ENCODE results near the gene GNAI1. TPM values are rescaled to one million over a fixed set of nuclear protein-coding genes. Genes with fewer than 3 reads are reported as not detected.

The GNAI1 gene
- total RNA-seq, 1 donor from 2014 or later: 17.7 TPM

DNA sequence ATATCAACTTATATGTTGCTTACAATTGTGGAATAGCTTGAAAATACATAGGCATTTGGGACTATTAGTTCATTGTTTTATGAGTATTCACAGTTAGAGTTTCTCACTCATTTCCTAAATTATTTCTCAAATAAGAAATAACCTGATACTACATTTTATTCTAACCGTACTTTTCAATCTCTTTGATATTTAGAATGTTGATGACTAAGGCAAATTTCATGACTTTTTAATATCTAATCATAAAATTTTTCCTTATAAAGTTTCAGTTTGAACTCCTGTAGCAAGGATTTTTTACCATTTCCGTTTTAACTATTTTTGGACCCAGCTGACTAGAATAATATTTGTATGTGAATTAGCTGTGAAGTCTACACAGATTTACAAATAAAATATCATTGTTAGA is 41.3 kb upstream of the GNAI1 start:
- H3K36me3 ChIP-seq (ENCODE audit: control insufficient read depth, insufficient read depth, low read length): no peaks in the 10 kb centered on the region

DNA sequence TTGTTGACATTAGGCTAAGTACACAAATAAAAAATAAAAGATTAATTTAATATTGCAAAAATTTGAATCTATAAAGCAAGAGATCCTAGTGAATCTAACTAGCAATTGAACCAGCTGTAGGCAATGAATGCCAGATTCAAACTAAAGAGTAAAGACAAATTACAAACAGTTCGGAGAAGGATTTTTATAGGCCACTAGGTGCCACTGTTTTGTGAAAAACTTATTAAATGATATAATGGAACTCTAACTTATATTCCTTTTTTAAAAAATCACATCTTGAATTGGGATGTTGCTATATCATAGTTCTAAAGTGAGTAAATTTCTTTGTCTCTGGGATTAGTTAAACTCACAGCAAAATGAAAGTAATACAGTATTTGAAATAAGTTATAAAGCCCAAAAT is 39.1 kb upstream of the GNAI1 start:
- H3K4me3 ChIP-seq (ENCODE audit: low read depth, low read length): no peak overlapping the region
- no peaks in the 10 kb centered on the region for H3K36me3 ChIP-seq (ENCODE audit: control insufficient read depth, insufficient read depth, low read length)
- TF ChIP-seq, protein P1, sequence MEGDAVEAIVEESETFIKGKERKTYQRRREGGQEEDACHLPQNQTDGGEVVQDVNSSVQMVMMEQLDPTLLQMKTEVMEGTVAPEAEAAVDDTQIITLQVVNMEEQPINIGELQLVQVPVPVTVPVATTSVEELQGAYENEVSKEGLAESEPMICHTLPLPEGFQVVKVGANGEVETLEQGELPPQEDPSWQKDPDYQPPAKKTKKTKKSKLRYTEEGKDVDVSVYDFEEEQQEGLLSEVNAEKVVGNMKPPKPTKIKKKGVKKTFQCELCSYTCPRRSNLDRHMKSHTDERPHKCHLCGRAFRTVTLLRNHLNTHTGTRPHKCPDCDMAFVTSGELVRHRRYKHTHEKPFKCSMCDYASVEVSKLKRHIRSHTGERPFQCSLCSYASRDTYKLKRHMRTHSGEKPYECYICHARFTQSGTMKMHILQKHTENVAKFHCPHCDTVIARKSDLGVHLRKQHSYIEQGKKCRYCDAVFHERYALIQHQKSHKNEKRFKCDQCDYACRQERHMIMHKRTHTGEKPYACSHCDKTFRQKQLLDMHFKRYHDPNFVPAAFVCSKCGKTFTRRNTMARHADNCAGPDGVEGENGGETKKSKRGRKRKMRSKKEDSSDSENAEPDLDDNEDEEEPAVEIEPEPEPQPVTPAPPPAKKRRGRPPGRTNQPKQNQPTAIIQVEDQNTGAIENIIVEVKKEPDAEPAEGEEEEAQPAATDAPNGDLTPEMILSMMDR (IDR thresholded peaks at IDR 0.05; ENCODE audit: insufficient read depth, low read length, poor library complexity, severe bottlenecking): peak; percentile 31
- H3K27me3 ChIP-seq (ENCODE audit: control insufficient read depth, insufficient read depth, low read length): no peaks in the 10 kb centered on the region
- no peak for DNase-seq (ENCODE audit: low read depth)

More for the DNA sequence above, 41.3 kb upstream of the GNAI1 start:
- TF ChIP-seq, protein P1 (IDR thresholded peaks at IDR 0.05; ENCODE audit: insufficient read depth, low read length, poor library complexity, severe bottlenecking): no peak
- no peak for DNase-seq (ENCODE audit: low read depth)
- Histone ChIP-seq H3K27me3 (ENCODE audit: control insufficient read depth, insufficient read depth, low read length) (no peaks in the 10 kb centered on the region), H3K4me3 (ENCODE audit: low read depth, low read length) (no peak overlapping the region)

DNA sequence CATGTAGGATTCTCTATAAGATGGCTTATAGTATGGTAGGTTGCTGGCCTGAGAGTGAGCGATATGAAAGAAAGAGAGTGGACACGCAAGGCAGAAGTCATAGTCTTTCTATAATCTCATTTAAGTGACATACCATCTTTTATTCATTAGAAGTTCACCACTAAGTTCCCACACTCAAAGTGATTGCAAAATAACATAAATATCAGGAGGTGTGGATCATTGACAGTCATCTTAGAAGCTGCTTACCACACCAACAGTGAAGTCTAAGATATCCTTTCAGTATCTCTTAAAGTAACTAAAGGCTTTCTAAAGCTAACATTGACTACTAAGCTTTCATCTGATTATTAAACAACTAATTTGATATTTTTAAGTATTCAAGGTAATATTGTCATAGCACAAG is 36.9 kb upstream of the GNAI1 start:
- TF ChIP-seq, protein P1 (IDR thresholded peaks at IDR 0.05; ENCODE audit: insufficient read depth, low read length, poor library complexity, severe bottlenecking): no peak
- no peaks in the 10 kb centered on the region for H3K27me3 ChIP-seq (ENCODE audit: control insufficient read depth, insufficient read depth, low read length)
- H3K36me3 ChIP-seq (ENCODE audit: control insufficient read depth, insufficient read depth, low read length): no peaks in the 10 kb centered on the region
- DNase-seq (ENCODE audit: low read depth): no peak
- H3K4me3 ChIP-seq (ENCODE audit: low read depth, low read length): no peak overlapping the region

DNA sequence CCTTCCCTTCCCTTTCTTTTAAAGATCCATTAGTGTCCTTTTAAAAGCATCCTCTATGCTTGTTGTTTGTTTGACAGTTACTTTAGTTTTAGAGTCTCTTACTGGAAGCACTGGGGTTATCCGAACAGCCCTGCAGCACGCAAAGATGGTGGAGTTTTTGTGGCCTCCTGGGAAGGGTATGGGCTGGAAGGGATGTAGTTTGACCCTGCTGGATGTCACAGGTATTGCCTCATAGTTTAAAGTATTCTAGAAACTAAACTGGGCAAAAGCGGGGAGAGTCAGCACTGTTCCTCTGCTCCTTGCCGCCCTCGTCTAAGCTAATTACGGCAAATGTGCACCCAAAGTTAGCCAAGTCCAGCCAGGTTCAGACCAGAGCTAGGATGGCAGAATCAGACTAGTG is 35.8 kb upstream of the GNAI1 start:
- Histone ChIP-seq H3K4me3 (ENCODE audit: low read depth, low read length) (no peak overlapping the region), H3K36me3 (ENCODE audit: control insufficient read depth, insufficient read depth, low read length) (no peaks in the 10 kb centered on the region), H3K27me3 (ENCODE audit: control insufficient read depth, insufficient read depth, low read length) (no peaks in the 10 kb centered on the region)
- no peak for DNase-seq (ENCODE audit: low read depth)
- TF ChIP-seq, protein P1 (IDR thresholded peaks at IDR 0.05; ENCODE audit: insufficient read depth, low read length, poor library complexity, severe bottlenecking): peak; percentile 24

DNA sequence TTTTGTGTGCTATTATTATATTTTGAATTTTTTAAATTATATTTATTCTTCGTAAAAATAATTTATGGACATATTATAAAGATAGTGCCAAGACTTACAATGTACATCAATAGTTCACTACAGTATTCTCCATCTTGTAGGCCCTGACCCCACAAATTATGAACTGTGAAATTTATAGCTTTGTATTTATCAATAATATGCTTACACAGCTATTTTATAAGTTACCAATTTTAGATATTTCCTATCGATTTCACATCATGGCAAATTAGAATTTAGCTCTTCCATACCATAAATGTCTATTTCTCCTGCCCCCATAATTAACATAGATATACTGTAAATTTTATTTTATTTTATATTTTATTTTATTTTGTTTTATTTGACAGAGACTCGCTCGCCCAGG is 34.4 kb upstream of the GNAI1 start:
- Histone ChIP-seq H3K4me3 (ENCODE audit: low read depth, low read length) (no peak overlapping the region), H3K36me3 (ENCODE audit: control insufficient read depth, insufficient read depth, low read length) (no peaks in the 10 kb centered on the region), H3K27me3 (ENCODE audit: control insufficient read depth, insufficient read depth, low read length) (no peaks in the 10 kb centered on the region)
- TF ChIP-seq, protein P1 (IDR thresholded peaks at IDR 0.05; ENCODE audit: insufficient read depth, low read length, poor library complexity, severe bottlenecking): no peak
- no peak for DNase-seq (ENCODE audit: low read depth)

DNA sequence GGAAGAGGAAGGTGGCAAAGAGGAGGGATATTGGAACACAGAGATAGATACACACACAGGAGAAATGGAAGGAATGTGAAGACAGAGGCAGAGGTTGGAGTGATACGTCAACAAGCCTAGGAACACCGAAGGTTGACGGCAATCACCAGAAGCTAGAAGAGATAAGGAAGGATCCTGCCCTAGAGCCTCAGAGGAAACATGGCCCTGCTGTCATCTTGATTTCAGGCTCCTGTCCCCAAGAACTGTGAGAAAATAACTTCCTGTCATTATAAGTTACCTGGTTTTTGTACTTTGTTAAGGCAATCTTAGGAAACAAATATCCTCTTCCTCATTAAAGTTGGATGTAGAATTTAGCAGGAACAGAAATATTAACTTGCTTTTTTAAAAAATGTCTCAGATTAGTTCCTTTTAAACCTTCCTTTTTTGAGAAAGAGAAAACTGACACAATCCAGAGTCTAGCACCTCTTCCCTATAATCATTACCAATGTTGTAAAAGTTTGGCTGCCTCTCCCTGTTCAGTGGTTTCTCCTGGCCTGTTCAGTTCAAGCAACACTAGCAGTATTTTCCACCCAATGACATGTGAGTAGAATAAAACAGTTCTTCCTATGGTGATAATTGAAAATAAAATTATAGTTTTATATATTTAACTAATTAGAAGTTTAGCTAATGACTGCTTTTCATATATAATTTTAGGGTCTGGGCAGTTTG is 28.8 kb upstream of the GNAI1 start:
- H3K27me3 ChIP-seq (ENCODE audit: control insufficient read depth, insufficient read depth, low read length): no peaks in the 10 kb centered on the region
- TF ChIP-seq, protein P1 (IDR thresholded peaks at IDR 0.05; ENCODE audit: insufficient read depth, low read length, poor library complexity, severe bottlenecking): no peak
- no peaks in the 10 kb centered on the region for H3K36me3 ChIP-seq (ENCODE audit: control insufficient read depth, insufficient read depth, low read length)
- DNase-seq (ENCODE audit: low read depth): no peak
- H3K4me3 ChIP-seq (ENCODE audit: low read depth, low read length): no peak overlapping the region
